Panc1 (cell line): ENCODE results near the gene DEGS2. TPM values are rescaled to one million over a fixed set of nuclear protein-coding genes. Genes with fewer than 3 reads are reported as not detected.

Experiments
- ATAC-seq: fragments of 200-7000 bp; cut with Tn5 transposase; 2 replicates; pipeline ENCODE4 v1.9.1; 2020; ENCODE audit warnings: mild to moderate bottlenecking, moderate library complexity
- BruUV-seq: library from RNA; stranded (reverse); fragments of 400-500 nt; replicated peaks from 2 replicates; lab custom pipeline; 2021; lab: Mats Ljungman, UMichigan
- CTCF ChIA-PET: fragments of 300-600 bp; sonication (Branson Sonifier 250); formaldehyde crosslinking; loops from one replicate; lab custom pipeline; 2022; ENCODE audit warnings: antibody characterized with exemption; lab: Charles Lee
- POLR2A ChIA-PET: fragments of 300-600 bp; sonication (Branson Sonifier 250); formaldehyde crosslinking; loops from one replicate; lab custom pipeline; 2022; ENCODE audit warnings: antibody characterized with exemption; lab: Charles Lee
- DNase-seq: peaks from one replicate; pipeline ENCODE4 v3.0.0-alpha.2; 2010; ENCODE audit warnings: low read depth, low spot score
- H3K27ac ChIP-seq: 2 replicates; pipeline ENCODE4 v1.5.1; 2011; ENCODE audit warnings: mild to moderate bottlenecking, low read length, inconsistent platforms
- H3K27me3 ChIP-seq: fragments of 200-500 bp; sonication (Bioruptor generic); 2 replicates; pipeline ENCODE4 v1.6.0; 2014; ENCODE audit warnings: low read length, inconsistent platforms; ENCODE audit not compliant: control insufficient read depth, insufficient read depth
- H3K36me3 ChIP-seq: fragments of 200-500 bp; sonication (Bioruptor generic); 2 replicates; pipeline ENCODE4 v1.5.1; 2014; ENCODE audit warnings: inconsistent platforms, mild to moderate bottlenecking, low read length, moderate library complexity; ENCODE audit not compliant: control insufficient read depth, insufficient read depth
- H3K4me1 ChIP-seq: 2 replicates; pipeline ENCODE4 v1.5.1; 2011; ENCODE audit warnings: inconsistent platforms, mild to moderate bottlenecking, low read length, moderate library complexity; ENCODE audit not compliant: control insufficient read depth, insufficient read depth
- H3K4me3 ChIP-seq, 2 experiments: 2 replicates each; pipeline ENCODE4 v1.5.1; 2011 to 2012; ENCODE audit warnings: low read depth in 2 of 2, low read length in 2 of 2, mild to moderate bottlenecking in 2 of 2, inconsistent platforms in 1 of 2, moderate library complexity in 1 of 2
- H3K9me3 ChIP-seq: fragments of 200-500 bp; sonication (Bioruptor generic); 2 replicates; pipeline ENCODE4 v1.5.1; 2014; ENCODE audit warnings: low read depth, mild to moderate bottlenecking, inconsistent platforms, low read length, moderate library complexity; ENCODE audit not compliant: control insufficient read depth, insufficient read depth
- CTCF ChIP-seq: fragments of 450-650 bp; IDR thresholded peaks from 2 replicates; pipeline ENCODE4 v1.5.1; 2017; ENCODE audit warnings: mild to moderate bottlenecking
- POLR2AphosphoS5 ChIP-seq: IDR thresholded peaks from 2 replicates; pipeline ENCODE4 v1.6.1; 2012; ENCODE audit warnings: mild to moderate bottlenecking, low read depth, low read length, moderate library complexity
- REST ChIP-seq, 2 experiments: IDR thresholded peaks; 2 replicates each; pipeline ENCODE4 v1.6.1; 2011 to 2012; ENCODE audit warnings: low read depth in 2 of 2, control low read depth in 1 of 2, low read length in 1 of 2, mild to moderate bottlenecking in 1 of 2, moderate library complexity in 1 of 2; ENCODE audit not compliant: insufficient read depth in 1 of 2
- SIN3A ChIP-seq: IDR thresholded peaks from 2 replicates; pipeline ENCODE4 v1.6.1; 2012; ENCODE audit warnings: low read depth, mild to moderate bottlenecking, low read length, moderate library complexity, borderline replicate concordance; ENCODE audit not compliant: insufficient read depth
- TCF7L2 ChIP-seq: IDR thresholded peaks from 2 replicates; pipeline ENCODE4 v1.6.1; 2011; ENCODE audit warnings: mild to moderate bottlenecking, low read depth, low read length, inconsistent platforms
- in situ Hi-C: cut with HindIII; loops from 2 replicates; pipeline ENCODE4 v1.10.0; 2016; ENCODE audit warnings: low sequenced_read_pairs, low pct_unique_long_range_greater_than_20kb
- intact Hi-C: fragments of 100-400 bp; cut with micrococcal nuclease; formaldehyde crosslinking; loops from one replicate; pipeline ENCODE4 v1.10.0; 2022; ENCODE audit not compliant: unreplicated experiment
- total RNA-seq: library from RNA; stranded (reverse); gene quantifications from one replicate; pipeline ENCODE4 v1.2.1, GENCODE V29; 2021; ENCODE audit not compliant: unreplicated experiment

The DEGS2 gene
- total RNA-seq, 1 experiment from 2014 or later: 4.9 TPM

- Histone ChIP-seq H3K4me1 (no peaks in the 10 kb centered on the region), H3K27me3 (no peaks in the 10 kb centered on the region), H3K9me3 (no peaks in the 10 kb centered on the region), H3K36me3 (no peaks in the 10 kb centered on the region), H3K4me3 (no peak overlapping the region), H3K27ac (no peak overlapping the region)
- DNase-seq (no peak), ATAC-seq (no peak)
- intact Hi-C loops: no loop called here
- TF ChIP-seq REST (IDR thresholded peaks at IDR 0.05; ENCODE audit: insufficient read depth in 1 of 2, low read depth in 2 of 2, low read length in 1 of 2) (no peak), CTCF (no peak), SIN3A (no peak), TCF7L2 (no peak), POLR2AphosphoS5 (no peak)
- POLR2A ChIA-PET: no interaction called here
- no TSS peak for BruUV-seq
- in situ Hi-C loops: no loop called here
- CTCF ChIA-PET: no interaction called here
Measured at GRCh38 chr14:100116134-100116533, 43.3 kb downstream of the DEGS2 start.

GRCh38 chr14:100115726-100116125, 43.7 kb downstream of the DEGS2 start:
- POLR2A ChIA-PET: no interaction called here
- intact Hi-C loops (no loop called here), in situ Hi-C loops (no loop called here)
- TF ChIP-seq TCF7L2: no peak
- TF ChIP-seq POLR2AphosphoS5: no peak
- no peak for TF ChIP-seq REST (IDR thresholded peaks at IDR 0.05; ENCODE audit: insufficient read depth in 1 of 2, low read depth in 2 of 2, low read length in 1 of 2)
- no peaks in the 10 kb centered on the region for H3K36me3 ChIP-seq
- no TSS peak for BruUV-seq
- no peak overlapping the region for H3K4me3 ChIP-seq
- H3K27ac ChIP-seq: no peak overlapping the region
- CTCF ChIA-PET: no interaction called here
- H3K4me1 ChIP-seq: no peaks in the 10 kb centered on the region
- no peaks in the 10 kb centered on the region for H3K9me3 ChIP-seq
- no peaks in the 10 kb centered on the region for H3K27me3 ChIP-seq
- DNase-seq (no peak), ATAC-seq (no peak)
